Measurements from ENCODE around the gene CHRNA5. TPM values are rescaled to one million over a fixed set of nuclear protein-coding genes. Genes with fewer than 3 reads are reported as not detected.
"Not testable (repeated sequence)": the region's sequence is repeated elsewhere in the genome, so short reads cannot be mapped to it uniquely, and the experiment has no call there.

CHRNA5 gene
- polyA plus RNA-seq, 3 donors = 0.19 TPM; not detected in 2

GRCh38 chr15:78605201-78605600 is 39.9 kb downstream of the CHRNA5 start:
- no peak overlapping the region for H2AFZ ChIP-seq (ENCODE audit: insufficient read depth, low read depth, low read length, poor library complexity, severe bottlenecking)
- no peak overlapping the region for H3K4me2 ChIP-seq (replicated peaks; ENCODE audit: extremely low read depth, low read length, poor library complexity, severe bottlenecking)
- H3K4me3 Mint-ChIP-seq = no peak overlapping the region
- peaks cover 14 to 39% (median 18%) of the 10 kb centered on the region in 3 donors for H3K27me3 Mint-ChIP-seq (ENCODE audit: low read depth in 3 of 3)
- no peaks in the 10 kb centered on the region for H3K36me3 ChIP-seq (replicated peaks in 1 of 2; ENCODE audit: control insufficient read depth in 1 of 2, insufficient read depth in 2 of 2, low read length in 2 of 2)
- H3K79me2 ChIP-seq (ENCODE audit: insufficient read depth, low read length) = no peaks in the 10 kb centered on the region
- H4K20me1 ChIP-seq (ENCODE audit: insufficient read depth, low read length) = no peaks in the 10 kb centered on the region
- H3K9me3 Mint-ChIP-seq = peaks cover 0 to 3% (median 1%) of the 10 kb centered on the region in 7 donors
- H3K36me3 Mint-ChIP-seq = no peaks in the 10 kb centered on the region
- TF ChIP-seq, protein P1, sequence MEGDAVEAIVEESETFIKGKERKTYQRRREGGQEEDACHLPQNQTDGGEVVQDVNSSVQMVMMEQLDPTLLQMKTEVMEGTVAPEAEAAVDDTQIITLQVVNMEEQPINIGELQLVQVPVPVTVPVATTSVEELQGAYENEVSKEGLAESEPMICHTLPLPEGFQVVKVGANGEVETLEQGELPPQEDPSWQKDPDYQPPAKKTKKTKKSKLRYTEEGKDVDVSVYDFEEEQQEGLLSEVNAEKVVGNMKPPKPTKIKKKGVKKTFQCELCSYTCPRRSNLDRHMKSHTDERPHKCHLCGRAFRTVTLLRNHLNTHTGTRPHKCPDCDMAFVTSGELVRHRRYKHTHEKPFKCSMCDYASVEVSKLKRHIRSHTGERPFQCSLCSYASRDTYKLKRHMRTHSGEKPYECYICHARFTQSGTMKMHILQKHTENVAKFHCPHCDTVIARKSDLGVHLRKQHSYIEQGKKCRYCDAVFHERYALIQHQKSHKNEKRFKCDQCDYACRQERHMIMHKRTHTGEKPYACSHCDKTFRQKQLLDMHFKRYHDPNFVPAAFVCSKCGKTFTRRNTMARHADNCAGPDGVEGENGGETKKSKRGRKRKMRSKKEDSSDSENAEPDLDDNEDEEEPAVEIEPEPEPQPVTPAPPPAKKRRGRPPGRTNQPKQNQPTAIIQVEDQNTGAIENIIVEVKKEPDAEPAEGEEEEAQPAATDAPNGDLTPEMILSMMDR (IDR thresholded peaks at IDR 0.05) = no peak
- H3K4me1 Mint-ChIP-seq = no peaks in the 10 kb centered on the region
- no peak overlapping the region for H3K4me3 ChIP-seq (replicated peaks in 1 of 3; ENCODE audit: low read depth in 2 of 3, low read length in 3 of 3)
- H3K9me3 ChIP-seq (replicated peaks in 1 of 2; ENCODE audit: control insufficient read depth in 1 of 2, insufficient read depth in 1 of 2, low read length in 2 of 2) = no peaks in the 10 kb centered on the region
- H3K27ac ChIP-seq (ENCODE audit: low read depth in 1 of 2, low read length in 2 of 2) = no peak overlapping the region
- DNase-seq = no peak
- H3K27ac Mint-ChIP-seq = no peak overlapping the region
- no peak overlapping the region for H3K9ac ChIP-seq (ENCODE audit: insufficient read depth, low read length, poor library complexity, severe bottlenecking)
- WGBS (ENCODE audit: insufficient coverage) = 93% methylated on average over 5 of the region's 5 CpGs
- no peaks in the 10 kb centered on the region for H3K4me1 ChIP-seq (ENCODE audit: control insufficient read depth in 1 of 2, insufficient read depth in 2 of 2, low read length in 2 of 2)
- intact Hi-C loops (cut with micrococcal nuclease) = no loop called here
- H3K27me3 ChIP-seq (ENCODE audit: control insufficient read depth in 2 of 2, insufficient read depth in 2 of 2, low read length in 2 of 2) = no peaks in the 10 kb centered on the region

- no peaks in the 10 kb centered on the region for H3K4me1 Mint-ChIP-seq
- no peak overlapping the region for H3K4me3 Mint-ChIP-seq
- no peak overlapping the region for H2AFZ ChIP-seq (ENCODE audit: insufficient read depth, low read depth, low read length, poor library complexity, severe bottlenecking)
- no peak overlapping the region for H3K27ac Mint-ChIP-seq
- no peaks in the 10 kb centered on the region for H3K9me3 ChIP-seq (replicated peaks in 1 of 2; ENCODE audit: control insufficient read depth in 1 of 2, insufficient read depth in 1 of 2, low read length in 2 of 2)
- no peaks in the 10 kb centered on the region for H3K27me3 ChIP-seq (ENCODE audit: control insufficient read depth in 2 of 2, insufficient read depth in 2 of 2, low read length in 2 of 2)
- no peaks in the 10 kb centered on the region for H4K20me1 ChIP-seq (ENCODE audit: insufficient read depth, low read length)
- no peaks in the 10 kb centered on the region for H3K36me3 Mint-ChIP-seq
- H3K9ac ChIP-seq (ENCODE audit: insufficient read depth, low read length, poor library complexity, severe bottlenecking) = no peak overlapping the region
- TF ChIP-seq, protein P1 (IDR thresholded peaks at IDR 0.05) = no peak
- no peaks in the 10 kb centered on the region for H3K79me2 ChIP-seq (ENCODE audit: insufficient read depth, low read length)
- H3K36me3 ChIP-seq (replicated peaks in 1 of 2; ENCODE audit: control insufficient read depth in 1 of 2, insufficient read depth in 2 of 2, low read length in 2 of 2) = no peaks in the 10 kb centered on the region
- DNase-seq = no peak
- H3K27me3 Mint-ChIP-seq (ENCODE audit: low read depth in 3 of 3) = peaks cover 14 to 40% (median 18%) of the 10 kb centered on the region in 3 donors
- no peak overlapping the region for H3K27ac ChIP-seq (ENCODE audit: low read depth in 1 of 2, low read length in 2 of 2)
- no peak overlapping the region for H3K4me3 ChIP-seq (replicated peaks in 1 of 3; ENCODE audit: low read depth in 2 of 3, low read length in 3 of 3)
- H3K4me1 ChIP-seq (ENCODE audit: control insufficient read depth in 1 of 2, insufficient read depth in 2 of 2, low read length in 2 of 2) = no peaks in the 10 kb centered on the region
- WGBS (ENCODE audit: insufficient coverage) = 100% methylated on average over 2 of the region's 4 CpGs
- no peak overlapping the region for H3K4me2 ChIP-seq (replicated peaks; ENCODE audit: extremely low read depth, low read length, poor library complexity, severe bottlenecking)
- peaks cover 0 to 3% (median 1%) of the 10 kb centered on the region in 7 donors for H3K9me3 Mint-ChIP-seq
- intact Hi-C loops (cut with micrococcal nuclease) = no loop called here
Measured at GRCh38 chr15:78605680-78606079, 40.4 kb downstream of the CHRNA5 start.

DNA sequence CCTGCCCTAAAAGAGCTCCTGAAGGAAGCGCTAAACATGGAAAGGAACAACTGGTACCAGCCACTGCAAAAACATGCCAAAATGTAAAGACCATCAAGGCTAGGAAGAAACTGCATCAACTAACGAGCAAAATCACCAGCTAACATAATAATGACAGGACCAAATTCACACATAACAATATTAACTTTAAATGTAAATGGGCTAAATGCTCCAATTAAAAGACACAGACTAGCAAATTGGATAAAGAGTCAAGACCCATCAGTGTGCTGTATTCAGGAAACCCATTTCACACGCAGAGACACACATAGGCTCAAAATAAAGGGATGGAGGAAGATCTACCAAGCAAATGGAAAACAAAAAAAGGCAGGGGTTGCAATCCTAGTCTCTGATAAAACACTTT is 44.2 kb downstream of the CHRNA5 start:
- H2AFZ ChIP-seq (ENCODE audit: insufficient read depth, low read depth, low read length, poor library complexity, severe bottlenecking); H3K4me1 Mint-ChIP-seq; H3K4me2 ChIP-seq (replicated peaks; ENCODE audit: extremely low read depth, low read length, poor library complexity, severe bottlenecking); H3K4me3 Mint-ChIP-seq; H4K20me1 ChIP-seq (ENCODE audit: insufficient read depth, low read length); H3K9ac ChIP-seq (ENCODE audit: insufficient read depth, low read length, poor library complexity, severe bottlenecking); H3K27ac Mint-ChIP-seq; intact Hi-C loops (cut with micrococcal nuclease); H3K9me3 Mint-ChIP-seq; H3K4me3 ChIP-seq (replicated peaks in 1 of 3; ENCODE audit: low read depth in 2 of 3, low read length in 3 of 3); H3K36me3 ChIP-seq (replicated peaks in 1 of 2; ENCODE audit: control insufficient read depth in 1 of 2, insufficient read depth in 2 of 2, low read length in 2 of 2); H3K4me1 ChIP-seq (ENCODE audit: control insufficient read depth in 1 of 2, insufficient read depth in 2 of 2, low read length in 2 of 2); H3K27me3 ChIP-seq (ENCODE audit: control insufficient read depth in 2 of 2, insufficient read depth in 2 of 2, low read length in 2 of 2); H3K27ac ChIP-seq (ENCODE audit: low read depth in 1 of 2, low read length in 2 of 2); DNase-seq; H3K79me2 ChIP-seq (ENCODE audit: insufficient read depth, low read length); H3K36me3 Mint-ChIP-seq; H3K9me3 ChIP-seq (replicated peaks in 1 of 2; ENCODE audit: control insufficient read depth in 1 of 2, insufficient read depth in 1 of 2, low read length in 2 of 2): not testable (repeated sequence)
- no CpG with 5 or more reads among the region's 3 CpGs for WGBS (ENCODE audit: insufficient coverage)
- H3K27me3 Mint-ChIP-seq (ENCODE audit: low read depth in 3 of 3) = peaks cover 13 to 28% (median 19%) of the 10 kb centered on the region in 3 donors

All from CD14-positive monocyte (primary cell).